GM21515 (cell line): ENCODE results near the gene NDUFAF2.
"Not testable (repeated sequence)": the region's sequence is repeated elsewhere in the genome, so short reads cannot be mapped to it uniquely, and the experiment has no call there.

Source experiments
- ATAC-seq: cut with Tn5 transposase; IDR thresholded peaks from one replicate; pipeline ENCODE4 v1.9.1; 2021; ENCODE audit not compliant: unreplicated experiment

NDUFAF2 gene

DNA sequence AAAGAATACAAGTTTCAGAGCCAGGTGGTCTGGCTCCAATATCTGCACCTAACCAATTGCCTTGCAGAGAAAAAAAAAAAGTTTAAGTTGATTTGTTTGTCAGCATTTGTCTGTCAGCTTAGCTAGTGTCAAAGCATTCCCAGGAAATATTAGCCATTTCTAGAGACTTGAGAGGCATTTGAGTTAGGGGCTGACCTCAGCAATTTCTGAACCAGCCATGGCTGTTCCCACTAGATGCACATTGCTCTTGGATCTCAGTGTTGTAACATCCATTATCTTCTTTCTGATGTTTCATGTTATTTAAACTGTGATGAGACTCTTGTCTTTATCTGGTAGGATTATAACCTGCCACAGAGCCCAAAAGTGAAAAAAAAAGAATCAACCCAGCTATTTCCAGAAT lies 102.3 kb downstream of the NDUFAF2 start:
- no peak for ATAC-seq

DNA sequence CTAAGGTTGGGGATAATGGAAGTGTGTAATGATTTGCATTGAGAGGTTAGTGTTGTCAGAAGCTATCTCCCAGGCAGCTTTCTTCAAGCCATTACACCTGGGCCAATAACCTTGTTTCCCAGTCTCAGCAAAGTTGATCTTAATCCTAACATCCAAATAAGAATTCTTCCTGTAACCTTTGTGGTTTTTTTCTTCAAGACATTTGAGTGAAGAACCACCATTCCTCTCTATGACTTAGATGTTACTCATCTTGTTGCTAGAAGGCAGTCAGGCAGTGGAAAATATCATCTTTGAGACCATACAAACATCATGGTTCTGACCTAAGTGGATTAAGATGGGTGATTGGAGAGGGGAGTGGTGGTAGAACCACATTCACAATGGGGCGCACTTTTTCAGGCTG lies 103.5 kb downstream of the NDUFAF2 start:
- ATAC-seq: no peak

DNA sequence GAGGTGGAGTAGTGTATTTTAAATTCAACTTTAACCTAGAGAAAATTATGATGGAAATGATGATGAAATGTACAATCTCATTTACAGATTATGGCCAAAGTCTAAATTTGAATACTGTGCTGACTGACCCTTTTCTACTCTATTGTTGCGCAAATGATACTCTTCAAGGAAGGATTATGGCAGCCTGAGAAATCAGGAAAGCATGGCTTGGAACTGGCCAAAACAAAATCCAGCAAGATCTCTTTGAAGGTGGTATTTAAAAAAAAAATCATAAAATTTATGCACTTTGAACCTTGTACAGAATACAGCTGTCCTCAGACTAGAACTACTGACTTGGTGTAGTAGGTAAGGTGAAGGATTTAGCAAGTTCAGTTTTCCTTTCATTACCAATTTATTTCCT lies 105.3 kb downstream of the NDUFAF2 start:
- no peak for ATAC-seq

DNA sequence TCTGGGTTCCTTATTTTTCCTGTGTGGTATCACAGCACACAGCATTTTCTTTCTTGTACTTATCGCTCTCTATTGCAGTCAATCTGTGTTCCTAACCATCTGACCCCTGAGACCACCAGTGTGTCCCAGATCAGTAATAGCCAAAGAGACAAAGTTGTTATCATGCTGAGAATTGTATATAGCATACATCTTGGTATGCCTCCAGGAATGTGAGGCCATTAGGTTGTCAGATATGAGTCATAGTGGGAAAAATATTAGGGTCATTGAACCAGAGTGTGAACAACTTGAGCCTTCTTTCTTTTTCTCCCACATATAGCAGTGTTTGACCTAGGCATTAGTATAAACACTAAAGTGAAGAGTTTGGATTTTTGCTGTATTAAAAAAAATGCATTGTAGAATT lies 106.3 kb downstream of the NDUFAF2 start:
- no peak for ATAC-seq

DNA sequence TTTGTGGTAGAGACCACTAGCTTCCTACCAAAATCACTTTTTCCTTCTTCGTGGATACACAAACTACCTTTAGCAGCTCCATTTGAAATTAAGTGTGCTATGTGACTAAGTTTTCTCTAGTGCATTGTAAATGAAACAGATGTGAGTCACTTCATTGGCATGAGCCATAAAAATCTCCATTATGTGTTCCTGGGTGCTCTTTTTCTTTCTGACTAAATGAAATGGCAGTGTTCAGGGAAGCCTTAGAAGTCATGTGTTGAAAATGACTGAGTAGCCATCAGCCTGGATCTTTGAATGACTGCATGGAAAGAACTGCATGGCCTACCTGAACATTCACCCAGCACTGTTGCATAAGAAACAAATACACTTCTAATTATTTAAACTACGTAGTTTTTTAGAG lies 107.9 kb downstream of the NDUFAF2 start:
- no peak for ATAC-seq

DNA sequence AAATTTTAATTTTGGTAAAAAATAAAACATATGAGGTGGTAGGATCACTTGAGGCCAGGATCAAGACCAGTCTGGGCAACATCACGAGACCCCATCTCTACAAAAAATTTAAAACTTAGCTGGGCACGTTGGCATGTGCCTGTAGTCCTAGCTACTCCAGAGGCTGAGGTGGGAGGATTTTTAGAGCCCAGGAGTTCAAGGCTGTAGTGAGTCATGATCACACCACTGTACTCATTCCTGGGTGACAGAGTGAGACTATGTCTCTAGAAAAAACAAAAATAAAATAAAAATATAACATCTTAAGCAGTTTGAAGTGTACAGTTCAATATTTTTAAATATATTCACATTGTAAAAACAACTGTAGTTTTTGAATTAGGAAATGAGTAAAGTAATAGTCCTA lies 108.9 kb downstream of the NDUFAF2 start:
- no peak for ATAC-seq

DNA sequence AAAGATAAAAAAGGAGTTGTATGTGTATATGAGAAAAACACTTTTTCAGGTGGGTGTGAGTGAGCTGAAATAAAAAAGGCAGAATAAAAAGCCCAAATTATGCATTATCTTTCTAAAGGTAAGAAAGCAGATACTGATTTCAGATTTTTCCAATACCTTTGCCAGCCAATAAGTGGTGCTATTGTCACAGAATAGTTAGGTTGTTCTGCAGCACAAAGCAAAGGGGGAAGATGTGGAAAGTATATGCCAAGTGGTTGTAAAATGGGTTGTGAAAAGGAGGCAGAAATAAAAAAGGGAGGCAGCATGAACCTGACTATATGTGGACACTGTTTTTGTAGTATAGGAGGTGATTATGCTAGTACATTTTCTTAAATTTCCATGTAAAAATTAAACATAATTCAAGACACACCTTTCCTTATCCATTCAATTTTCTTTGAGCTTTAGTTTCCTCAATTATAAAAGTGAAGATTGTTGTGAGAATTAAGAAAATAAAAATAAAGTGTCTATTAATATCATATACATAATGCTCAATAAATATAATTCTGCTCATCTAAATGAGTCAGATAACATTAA lies 110.5 kb downstream of the NDUFAF2 start:
- ATAC-seq: no peak

DNA sequence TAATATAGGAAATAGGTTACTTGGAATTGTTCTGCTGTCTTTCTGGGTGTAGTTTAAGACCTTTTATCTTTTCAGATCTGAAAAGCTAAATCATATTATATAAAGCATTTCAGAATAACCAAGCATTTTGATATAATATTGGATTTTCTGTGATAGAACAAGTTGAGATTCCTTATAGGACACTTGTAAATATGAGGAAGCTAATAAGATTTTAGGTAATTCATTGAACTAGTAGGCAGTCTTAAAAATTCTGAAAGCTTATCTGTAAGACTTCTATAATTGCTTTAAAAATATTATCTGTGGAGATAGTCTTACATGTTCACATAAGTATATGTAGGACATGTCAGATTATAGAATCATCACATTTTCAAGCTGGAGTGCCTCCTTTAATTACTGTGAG lies 114.5 kb downstream of the NDUFAF2 start:
- no peak for ATAC-seq

DNA sequence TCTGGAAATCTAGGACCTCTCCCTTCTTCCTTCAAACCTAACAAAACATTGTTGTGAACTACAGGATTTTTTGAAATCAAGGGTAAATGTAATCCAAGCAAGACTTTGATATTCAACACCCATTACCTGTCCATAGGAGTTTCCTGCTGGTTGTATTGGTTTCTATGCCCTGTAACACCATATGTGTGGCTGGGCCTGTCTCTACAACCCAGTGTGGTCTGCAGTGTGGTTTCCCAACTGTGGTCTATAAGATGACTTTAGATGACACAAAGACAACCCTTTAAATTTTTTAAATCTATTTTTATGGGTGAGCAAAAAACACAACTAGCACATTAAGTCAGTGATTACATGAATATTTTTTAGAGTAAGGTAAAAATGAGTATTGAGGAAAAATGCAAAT lies 124.1 kb downstream of the NDUFAF2 start:
- no peak for ATAC-seq

DNA sequence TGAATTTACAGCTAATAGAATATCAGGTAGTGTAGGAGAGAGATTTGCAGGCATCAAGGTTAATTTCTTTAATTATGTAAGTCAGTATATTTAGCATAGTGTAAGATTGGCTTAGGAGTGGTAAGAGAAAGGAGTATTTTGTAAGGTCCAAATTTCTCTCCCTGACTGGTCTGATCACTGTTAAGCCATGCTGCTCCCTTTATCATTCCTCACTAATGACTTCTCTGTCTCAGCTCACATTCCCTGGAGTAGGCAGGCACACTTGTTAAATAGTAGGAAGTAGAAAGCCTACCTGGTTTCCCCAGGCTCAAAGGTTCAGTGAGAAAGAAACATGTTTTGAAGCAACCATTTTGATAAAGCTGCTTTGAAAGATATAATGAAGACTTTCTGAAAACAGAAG lies 126.5 kb downstream of the NDUFAF2 start:
- no peak for ATAC-seq

DNA sequence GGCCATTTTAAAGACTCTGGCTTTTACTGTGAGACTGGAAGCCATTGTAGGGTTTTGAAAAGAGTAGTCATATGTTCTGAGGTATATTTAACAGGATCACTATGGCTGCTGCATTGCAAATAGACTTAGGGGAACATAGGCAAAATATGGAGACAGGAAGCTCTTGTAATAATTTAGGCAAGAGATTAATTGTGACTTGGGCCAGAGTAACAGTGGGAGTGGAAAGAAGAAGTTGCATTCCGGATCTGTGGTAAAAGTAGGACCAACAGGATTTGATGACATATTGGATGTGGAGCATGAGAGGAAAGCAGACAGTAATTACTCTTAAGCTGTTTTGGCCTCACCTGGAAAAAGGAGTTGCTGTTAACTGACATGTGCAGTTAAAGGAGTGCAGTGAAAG lies 131.6 kb downstream of the NDUFAF2 start:
- ATAC-seq: no peak

DNA sequence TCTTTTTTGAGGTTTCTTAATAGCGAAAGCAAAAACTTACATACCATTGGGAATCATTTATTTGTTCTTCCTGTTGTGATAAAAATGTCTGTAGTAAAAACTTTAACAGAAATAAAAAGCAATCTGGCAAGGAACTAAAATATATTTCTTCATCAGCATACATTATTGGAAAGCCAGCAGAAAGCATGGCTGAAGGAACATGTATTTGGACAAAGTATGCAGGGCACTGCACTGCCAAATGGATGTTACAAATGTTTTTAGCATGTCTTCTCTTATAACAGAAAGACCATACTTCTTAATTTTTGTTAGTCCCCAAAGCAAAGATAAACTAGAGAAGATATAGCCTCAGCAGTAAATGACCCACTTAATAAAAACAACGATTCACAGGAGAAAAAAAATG lies 136.7 kb downstream of the NDUFAF2 start:
- ATAC-seq: no peak

DNA sequence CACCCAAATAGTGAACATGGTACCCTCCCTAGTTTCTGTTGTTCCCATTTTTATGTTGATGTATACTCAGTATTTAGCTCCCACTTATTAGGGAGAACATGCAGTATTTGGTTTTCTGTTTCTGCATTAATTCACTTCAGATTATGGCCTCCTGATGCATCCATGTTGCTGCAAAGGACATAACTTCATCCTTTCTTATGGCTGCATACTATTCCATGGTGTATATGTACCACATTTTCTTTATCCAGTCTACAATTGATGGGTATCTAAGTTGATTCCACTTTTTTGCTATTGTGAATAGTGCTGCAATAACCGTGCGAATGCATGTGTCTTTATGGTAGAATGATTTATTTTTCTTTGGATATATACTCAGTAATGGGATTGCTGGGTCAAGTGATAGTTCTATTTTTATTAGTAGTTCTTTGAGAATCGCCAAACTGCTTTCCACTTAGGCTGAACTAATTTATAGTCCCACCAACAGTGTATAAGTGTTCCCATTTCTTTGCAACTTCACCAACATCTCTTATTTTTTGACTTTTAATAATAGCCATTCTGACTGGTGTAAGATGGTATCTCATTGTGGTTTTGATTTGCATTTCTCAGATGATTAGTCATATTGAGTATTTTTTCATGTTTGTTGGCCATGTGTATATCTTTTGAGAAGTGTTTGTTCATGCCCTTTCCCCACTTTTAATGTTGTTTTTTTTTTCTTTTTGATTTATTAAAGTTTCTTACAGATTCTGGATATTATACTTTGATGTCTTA lies 137.7 kb downstream of the NDUFAF2 start:
- ATAC-seq: no peak

DNA sequence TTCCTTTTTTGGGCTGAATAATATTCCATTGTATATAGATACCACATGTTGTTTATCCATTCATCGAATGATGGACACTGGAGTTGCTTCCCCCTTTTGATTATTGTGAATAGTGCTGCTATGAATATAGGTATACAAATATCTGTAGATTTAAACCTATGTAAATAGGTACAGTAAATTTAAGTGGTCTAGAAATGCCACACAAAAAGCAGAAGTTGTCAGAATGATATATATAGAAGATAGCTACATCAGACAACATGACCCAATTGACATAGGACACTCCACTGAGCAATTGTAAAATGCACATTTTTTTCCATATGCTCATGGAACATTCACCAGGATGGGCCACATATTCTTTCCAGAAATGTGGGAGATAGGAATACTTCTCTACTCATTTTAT lies 139.7 kb downstream of the NDUFAF2 start:
- no peak for ATAC-seq

DNA sequence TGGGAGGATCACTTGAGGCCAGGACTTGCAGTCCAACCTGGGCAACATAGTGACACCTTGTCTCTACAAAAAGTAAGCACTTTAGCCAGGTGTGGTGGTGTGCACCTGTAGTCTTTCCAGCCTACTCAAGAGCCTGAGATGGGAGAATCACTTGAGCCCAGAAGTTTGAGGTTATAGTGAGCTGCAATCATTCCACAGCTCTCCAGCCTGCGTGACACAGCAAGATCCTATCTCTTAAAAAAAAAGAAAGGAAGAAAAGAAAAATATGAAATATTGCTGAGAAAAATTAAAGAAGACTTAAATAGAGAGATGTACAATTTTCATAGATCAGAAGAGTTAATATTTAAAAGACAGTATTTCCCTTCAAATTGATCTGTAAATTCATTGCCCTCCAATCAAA lies 140.9 kb downstream of the NDUFAF2 start:
- no peak for ATAC-seq

DNA sequence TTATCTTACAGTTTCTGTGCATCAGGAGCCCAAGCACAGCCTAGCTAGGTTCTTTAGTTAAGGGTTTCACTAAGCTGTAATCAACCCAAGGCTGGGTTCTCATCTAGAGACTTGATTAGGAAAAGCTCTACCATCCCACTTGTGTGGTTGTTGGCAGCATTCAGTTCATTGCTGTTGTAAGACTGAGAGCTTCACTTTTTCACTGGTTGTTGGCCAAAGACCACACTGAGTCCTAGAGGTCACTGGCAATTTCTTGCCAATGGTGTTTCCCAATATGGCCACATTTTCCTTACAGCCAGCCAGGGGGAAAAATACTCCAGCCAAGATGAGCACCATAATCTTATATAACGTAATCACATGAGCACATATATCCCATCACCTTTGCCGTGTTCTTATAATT lies 142.9 kb downstream of the NDUFAF2 start:
- ATAC-seq: no peak

DNA sequence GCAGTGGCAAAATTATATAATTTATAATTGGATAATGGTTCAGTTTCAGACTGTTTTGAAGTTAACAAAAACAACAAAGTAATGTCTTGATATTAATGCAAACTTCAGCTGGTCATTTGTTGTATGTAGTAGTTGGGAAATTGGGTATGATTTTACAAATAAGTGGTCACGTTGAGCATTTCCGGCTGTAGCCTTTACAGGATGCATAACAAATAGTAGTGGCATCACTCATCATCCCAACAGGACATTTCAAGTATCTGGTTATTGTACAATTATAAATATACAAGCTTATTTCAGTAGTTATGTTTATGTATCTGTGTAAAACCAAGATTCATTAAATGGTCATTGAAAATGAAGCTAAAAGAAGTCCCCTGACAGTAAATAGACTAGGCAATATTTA lies 144.3 kb downstream of the NDUFAF2 start:
- no peak for ATAC-seq

DNA sequence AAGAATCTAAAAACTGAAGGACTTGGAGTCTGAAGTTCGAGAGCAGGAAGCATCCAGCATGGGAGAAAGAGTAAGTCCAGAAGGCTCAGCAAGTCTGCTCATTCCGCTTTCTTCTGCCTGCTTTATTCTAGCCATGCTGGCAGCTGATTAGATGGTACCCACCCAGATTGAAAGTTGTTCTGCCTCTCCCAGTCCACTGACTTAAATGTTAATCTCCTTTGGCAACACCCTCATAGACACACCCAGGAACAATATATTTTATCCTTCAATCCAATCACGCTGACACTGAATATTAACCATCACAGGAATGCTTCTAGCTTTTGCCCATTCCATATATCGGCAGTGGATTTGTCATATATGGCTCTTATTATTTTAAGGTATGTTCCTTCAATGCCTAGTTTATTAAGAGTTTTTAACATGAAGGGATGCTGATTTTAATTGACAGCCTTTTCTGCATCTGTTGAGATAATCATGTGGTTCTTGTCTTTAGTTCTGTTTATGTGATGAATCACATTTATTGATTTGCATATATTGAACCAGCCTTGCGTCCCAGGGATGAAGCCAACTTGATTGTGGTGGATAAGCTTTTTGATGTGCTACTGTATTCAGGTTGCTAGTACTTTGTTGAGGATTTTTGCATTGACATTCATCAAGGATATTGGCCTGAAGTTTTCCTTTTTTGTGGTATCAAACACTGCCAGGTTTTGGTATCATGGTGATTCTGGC lies 148.2 kb downstream of the NDUFAF2 start:
- not testable (repeated sequence) for ATAC-seq

DNA sequence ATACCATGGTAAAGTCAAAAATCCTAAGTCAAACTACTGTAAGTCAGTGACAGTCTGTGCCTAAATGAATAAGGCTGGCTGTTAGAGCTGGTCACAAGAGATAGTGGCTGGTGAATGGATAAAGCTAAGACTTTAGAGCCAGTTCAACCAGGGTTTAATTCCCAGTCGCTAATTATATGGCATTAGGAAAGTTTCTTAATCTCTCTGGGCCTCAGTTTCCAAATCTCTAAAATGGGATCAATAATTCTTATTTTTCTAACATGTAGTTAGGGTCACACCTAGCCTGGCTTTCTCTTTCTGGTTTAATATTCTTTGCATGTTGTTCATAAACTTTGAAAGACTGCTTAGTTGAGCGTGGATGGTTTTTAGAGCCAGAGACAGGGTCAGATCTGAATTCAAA lies 152.5 kb downstream of the NDUFAF2 start:
- ATAC-seq: no peak

DNA sequence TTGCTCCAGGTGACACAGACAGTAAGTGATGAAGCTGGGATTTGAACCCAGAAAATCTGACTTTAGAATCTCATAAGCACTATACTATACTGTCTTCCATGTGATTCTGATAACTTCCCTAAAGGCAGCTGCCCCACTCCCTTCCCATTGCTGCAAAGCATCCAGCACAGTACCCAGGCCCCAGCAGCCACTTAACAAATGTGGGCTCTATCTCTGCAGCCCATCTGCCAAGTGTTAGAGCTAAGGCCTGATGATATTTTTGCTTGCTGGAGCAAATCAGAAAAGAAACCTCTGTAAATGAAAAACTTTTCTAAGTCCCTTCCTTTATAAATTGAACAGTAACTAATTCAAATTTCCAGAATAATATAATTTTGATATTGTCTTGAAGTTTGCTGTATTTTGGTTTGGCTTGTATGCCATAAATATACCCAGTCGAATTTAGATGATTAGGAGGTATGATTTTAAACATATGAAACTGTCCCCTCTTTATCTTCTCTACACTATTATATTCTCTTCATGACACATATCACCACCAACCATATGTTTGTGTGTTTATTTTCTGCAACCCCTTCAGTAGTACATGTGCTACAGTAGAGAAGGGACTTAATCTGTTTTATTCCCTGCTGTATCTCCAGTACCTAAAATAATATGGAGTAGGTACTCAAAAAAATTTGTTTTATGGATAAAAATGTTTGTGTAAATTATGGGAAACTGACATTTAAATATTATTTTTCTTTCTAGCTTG lies 153.4 kb downstream of the NDUFAF2 start:
- ATAC-seq: no peak

DNA sequence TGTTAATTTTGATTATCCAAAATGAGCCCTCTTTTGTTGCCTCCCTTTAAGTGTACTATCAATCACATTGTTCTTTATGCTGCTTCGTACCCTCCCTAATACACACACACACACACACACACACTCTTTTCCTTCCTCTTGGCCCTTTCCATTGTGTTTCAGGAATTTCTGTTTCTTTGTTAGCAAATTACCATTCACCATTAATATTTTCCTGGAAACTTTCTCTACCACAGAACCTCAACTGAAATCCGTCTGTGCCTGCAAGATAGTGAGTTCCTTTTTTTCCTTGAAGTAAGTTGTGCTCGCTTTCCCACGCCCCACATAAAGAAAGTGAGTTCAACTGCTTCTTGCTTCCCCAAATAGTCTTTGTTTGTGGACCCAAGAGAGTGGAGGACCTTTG lies 155.4 kb downstream of the NDUFAF2 start:
- ATAC-seq: no peak

DNA sequence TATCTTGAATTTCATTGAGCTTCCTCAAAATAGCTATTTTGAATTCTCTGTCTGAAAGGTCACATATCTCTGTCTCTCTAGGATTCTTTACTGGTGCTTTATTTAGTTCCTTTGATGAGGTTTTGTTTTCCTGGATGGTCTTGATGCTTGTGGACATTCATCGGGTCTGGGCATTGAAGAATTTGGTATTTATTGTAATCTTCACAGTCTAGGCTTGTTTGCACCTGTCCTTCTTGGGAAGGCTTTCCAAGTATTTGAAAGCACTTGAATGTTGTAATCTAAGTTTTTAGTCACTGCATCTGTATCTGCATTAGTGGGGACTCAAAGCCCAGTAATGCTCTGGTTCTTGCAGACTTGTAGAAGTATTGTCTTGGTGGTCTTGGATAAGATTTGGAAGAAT lies 169.4 kb downstream of the NDUFAF2 start:
- no peak for ATAC-seq
